ENCODE results near the gene STIM2.

DNA sequence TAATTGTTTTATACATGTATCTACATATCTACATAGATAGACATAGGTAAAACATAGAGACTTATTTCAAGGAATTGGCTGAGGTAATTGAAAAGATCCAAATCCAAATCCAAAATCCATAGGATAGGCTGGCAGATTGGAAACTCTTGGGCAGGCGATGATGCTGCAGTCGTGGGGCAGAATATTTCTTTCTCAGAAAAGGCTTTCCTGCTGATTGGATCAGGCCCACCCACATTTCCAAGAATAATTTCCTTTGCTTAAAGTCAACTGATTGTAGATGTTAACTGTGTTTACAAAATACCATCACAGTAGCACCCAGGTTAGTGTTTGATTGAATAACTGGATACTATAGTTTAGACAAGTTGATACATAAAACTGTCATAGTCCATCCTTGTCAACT is 27.2 kb downstream of the STIM2 start:
- TF ChIP-seq CTCF (conservative IDR thresholded peaks at IDR 0.05) (no peak), ZFX (IDR thresholded peaks at IDR 0.05) (no peak)

Measured in C4-2B (cell line).